NB4 (cell line): ENCODE data around the gene TMC3.

Experiments used
- DNase-seq: peaks from one replicate; pipeline ENCODE4 v3.0.0; 2010; ENCODE audit warnings: low read depth
- H3K4me3 ChIP-seq: one replicate; pipeline ENCODE4 v1.5.1; 2011; ENCODE audit warnings: mild to moderate bottlenecking, low read depth, low read length, moderate library complexity
- CTCF ChIP-seq: IDR thresholded peaks from one replicate; pipeline ENCODE4 v1.5.1; 2012; ENCODE audit warnings: low read depth, low read length
- MAX ChIP-seq: IDR thresholded peaks from 2 replicates; pipeline ENCODE4 v1.6.1; 2011; ENCODE audit warnings: low read depth, low read length
- MYC ChIP-seq: IDR thresholded peaks from 2 replicates; pipeline ENCODE4 v1.6.1; 2011; ENCODE audit warnings: low read depth, low read length
- POLR2A ChIP-seq: IDR thresholded peaks from 2 replicates; pipeline ENCODE4 v1.6.1; 2011; ENCODE audit warnings: mild to moderate bottlenecking; ENCODE audit not compliant: insufficient read length; ENCODE audit errors: extremely low read depth

TMC3 gene

GRCh38 chr15:81373775-81374395 lies at the start of gene TMC3:
Gene TMC3 (minus strand): TSS chr15:81374213. CDS start chr15:81374077, 136 bp downstream.
- DNase-seq = no peak
- no peak for TF ChIP-seq CTCF
- no peak for TF ChIP-seq MYC
- no peak for TF ChIP-seq MAX
- TF ChIP-seq POLR2A = no peak
- H3K4me3 ChIP-seq = no peak within 1 kb of the TSS

GRCh38 chr15:81421461-81421860 lies 47.4 kb upstream of the TMC3 start:
- no peak for TF ChIP-seq MYC
- no peak for TF ChIP-seq CTCF
- no peak for TF ChIP-seq POLR2A
- no peak for TF ChIP-seq MAX
- H3K4me3 ChIP-seq = no peak overlapping the region
- DNase-seq = no peak

- TF ChIP-seq MAX (no peak), CTCF (no peak), MYC (no peak), POLR2A (no peak)
- no peak overlapping the region for H3K4me3 ChIP-seq
- no peak for DNase-seq
These were observed 45.4 kb upstream of the TMC3 start for GRCh38 chr15:81419332-81419943.

- no peak for DNase-seq
- TF ChIP-seq POLR2A = no peak
- TF ChIP-seq MAX = no peak
- no peak for TF ChIP-seq MYC
- TF ChIP-seq CTCF = no peak
- no peak overlapping the region for H3K4me3 ChIP-seq
These were observed 44.9 kb upstream of the TMC3 start for GRCh38 chr15:81418891-81419290.

GRCh38 chr15:81418444-81418843 lies 44.4 kb upstream of the TMC3 start:
- DNase-seq = no peak
- TF ChIP-seq CTCF = no peak
- TF ChIP-seq MYC = no peak
- TF ChIP-seq MAX = no peak
- TF ChIP-seq POLR2A = no peak
- H3K4me3 ChIP-seq = no peak overlapping the region
